Retinal pigment epithelial cell (primary cell): ENCODE measurements around the gene FAM161A.

ENCODE experiments used
- DNase-seq: peaks from one replicate; pipeline ENCODE4 v3.0.0-alpha.2; 2010; ENCODE audit warnings: low read depth
- H3K4me3 ChIP-seq: 2 replicates; pipeline ENCODE4 v1.5.1; 2011; ENCODE audit warnings: mild to moderate bottlenecking, low read length, control low read depth, moderate library complexity
- TF ChIP-seq, protein P1 (sequence below): conservative IDR thresholded peaks from 2 replicates; pipeline ENCODE4 v1.5.1; 2011; ENCODE audit warnings: low read depth, low read length, control low read depth, inconsistent platforms

The FAM161A gene

DNA sequence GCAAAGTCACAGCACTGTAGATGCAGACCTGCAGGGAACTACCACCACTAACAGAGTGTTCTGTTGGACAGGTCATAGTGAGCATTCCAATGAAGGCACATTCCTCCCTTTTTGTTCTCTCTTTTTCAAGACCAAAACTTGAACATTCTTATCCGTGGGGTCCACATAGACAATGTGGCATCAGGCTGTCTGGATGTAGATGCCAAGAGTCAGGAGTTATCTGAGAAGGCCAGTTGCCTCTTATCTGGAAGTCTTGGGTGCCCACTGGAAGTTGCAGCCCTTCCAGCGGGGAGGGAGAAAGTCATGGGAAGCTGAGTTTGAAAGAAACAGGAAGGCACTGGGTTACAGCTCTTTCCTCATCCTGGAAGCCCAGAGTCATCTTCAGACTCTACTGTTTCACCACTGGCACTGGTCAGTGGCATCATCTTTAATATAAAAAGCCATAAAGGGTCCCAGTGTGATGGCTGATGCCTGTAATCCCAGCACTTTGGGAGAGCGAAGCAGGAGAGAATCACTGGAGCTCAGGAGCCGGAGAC, 61.4 kb downstream of the FAM161A start:
- H3K4me3 ChIP-seq, result no peak overlapping the region
- TF ChIP-seq, protein P1, sequence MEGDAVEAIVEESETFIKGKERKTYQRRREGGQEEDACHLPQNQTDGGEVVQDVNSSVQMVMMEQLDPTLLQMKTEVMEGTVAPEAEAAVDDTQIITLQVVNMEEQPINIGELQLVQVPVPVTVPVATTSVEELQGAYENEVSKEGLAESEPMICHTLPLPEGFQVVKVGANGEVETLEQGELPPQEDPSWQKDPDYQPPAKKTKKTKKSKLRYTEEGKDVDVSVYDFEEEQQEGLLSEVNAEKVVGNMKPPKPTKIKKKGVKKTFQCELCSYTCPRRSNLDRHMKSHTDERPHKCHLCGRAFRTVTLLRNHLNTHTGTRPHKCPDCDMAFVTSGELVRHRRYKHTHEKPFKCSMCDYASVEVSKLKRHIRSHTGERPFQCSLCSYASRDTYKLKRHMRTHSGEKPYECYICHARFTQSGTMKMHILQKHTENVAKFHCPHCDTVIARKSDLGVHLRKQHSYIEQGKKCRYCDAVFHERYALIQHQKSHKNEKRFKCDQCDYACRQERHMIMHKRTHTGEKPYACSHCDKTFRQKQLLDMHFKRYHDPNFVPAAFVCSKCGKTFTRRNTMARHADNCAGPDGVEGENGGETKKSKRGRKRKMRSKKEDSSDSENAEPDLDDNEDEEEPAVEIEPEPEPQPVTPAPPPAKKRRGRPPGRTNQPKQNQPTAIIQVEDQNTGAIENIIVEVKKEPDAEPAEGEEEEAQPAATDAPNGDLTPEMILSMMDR, result no peak
- no peak for DNase-seq

DNA sequence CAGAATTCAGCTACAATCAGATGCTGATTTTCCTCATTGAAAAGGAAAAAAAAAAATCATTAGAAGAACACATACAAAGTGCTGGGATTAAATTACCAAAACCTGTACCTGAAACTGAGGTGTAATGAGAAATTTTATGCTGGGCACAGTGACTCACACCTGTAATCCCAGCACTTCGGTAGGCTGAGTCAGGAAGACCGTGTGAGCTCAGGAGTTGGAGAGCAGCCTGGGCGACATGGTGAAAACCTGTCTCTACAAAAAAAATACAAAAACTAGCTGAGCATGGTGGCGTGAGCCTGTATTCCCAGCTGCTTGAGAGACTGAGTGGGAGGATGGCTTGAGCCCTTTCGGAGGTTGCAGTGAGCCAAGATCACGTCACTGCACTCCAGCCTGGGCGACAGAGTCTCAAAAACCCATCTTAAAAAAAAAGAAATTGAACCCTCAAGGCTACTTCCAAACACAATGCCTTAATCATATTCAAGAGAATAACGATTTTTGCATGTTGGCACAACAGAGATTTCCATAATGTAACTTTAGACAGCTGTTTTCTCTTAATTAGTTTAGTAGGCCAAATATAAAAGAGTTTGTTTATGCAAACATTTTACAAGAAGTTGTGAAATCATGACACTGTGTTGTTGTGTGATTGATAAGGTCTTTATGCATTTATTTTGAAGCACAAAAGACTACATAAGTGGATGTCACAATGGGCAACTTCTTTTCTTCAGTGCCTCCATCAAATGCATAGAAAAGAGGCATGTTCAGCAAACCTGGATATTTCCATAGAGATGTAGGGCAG, 63.9 kb downstream of the FAM161A start:
- no peak overlapping the region for H3K4me3 ChIP-seq
- TF ChIP-seq, protein P1, result no peak
- DNase-seq, result no peak

- no peak for DNase-seq
- H3K4me3 ChIP-seq, result no peak overlapping the region
- TF ChIP-seq, protein P1, result no peak
These were observed 65.8 kb downstream of the FAM161A start for GRCh38 chr2:61787941-61788563.

DNA sequence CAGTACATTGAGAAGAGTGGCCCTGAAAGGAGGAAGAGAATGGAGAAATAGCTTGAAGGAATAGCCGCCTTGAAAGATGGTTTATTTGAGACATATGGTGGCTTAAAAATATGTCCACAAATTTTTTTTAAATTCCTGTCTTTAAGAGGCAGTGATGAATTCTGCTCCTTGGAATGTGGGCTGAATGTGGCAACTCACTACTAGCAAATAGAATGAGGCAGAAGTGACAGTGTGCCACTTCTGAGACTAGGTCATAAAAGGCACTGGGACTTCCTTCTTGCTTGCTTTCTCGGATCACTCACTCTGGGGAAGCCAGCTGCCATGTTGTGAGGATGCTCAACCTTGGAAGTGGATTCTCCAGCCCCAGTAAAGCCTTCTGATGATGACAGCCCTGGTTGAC, 67.0 kb downstream of the FAM161A start:
- H3K4me3 ChIP-seq, result no peak overlapping the region
- TF ChIP-seq, protein P1, result no peak
- no peak for DNase-seq

GRCh38 chr2:61785583-61785982, 68.3 kb downstream of the FAM161A start:
- DNase-seq, result no peak
- TF ChIP-seq, protein P1, result no peak
- H3K4me3 ChIP-seq, result no peak overlapping the region

DNA sequence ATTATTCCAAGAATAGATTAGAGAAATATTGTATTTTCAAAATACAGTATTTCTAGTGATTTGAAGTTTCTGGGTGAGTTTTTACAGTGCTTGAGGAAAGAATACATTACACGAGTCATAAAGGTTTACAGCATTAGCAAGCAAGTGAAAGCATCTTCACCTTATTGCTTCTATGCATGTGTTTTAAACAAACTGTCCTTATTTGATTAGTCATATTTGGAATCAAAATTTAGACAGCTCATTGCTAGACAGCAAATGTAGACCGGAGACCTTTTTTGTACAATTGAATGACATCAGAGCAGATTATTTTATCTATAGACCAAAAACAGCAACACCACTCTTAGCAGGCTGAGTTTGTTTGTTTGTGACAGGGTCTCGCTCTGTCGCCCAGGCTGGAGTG, 69.2 kb downstream of the FAM161A start:
- TF ChIP-seq, protein P1, result no peak
- no peak overlapping the region for H3K4me3 ChIP-seq
- no peak for DNase-seq
